Endothelial cell of umbilical vein (primary cell): ENCODE data around the gene RHOH. TPM values are rescaled to one million over a fixed set of nuclear protein-coding genes. Genes with fewer than 3 reads are reported as not detected.

ENCODE experiments used
- BruUV-seq: library from RNA; stranded (reverse); fragments of 400-500 nt; replicated peaks from 2 replicates; lab custom pipeline; 2021; lab: Mats Ljungman, UMichigan
- CTCF ChIA-PET: fragments of 300-600, 350-600 bp; sonication (Branson Sonifier 250); formaldehyde crosslinking; loops from one replicate; lab custom pipeline; 2021; ENCODE audit warnings: antibody characterized with exemption, inconsistent platforms; lab: Charles Lee
- POLR2A ChIA-PET: fragments of 300-600, 350-600 bp; sonication (Branson Sonifier 250); formaldehyde crosslinking; loops from one replicate; lab custom pipeline; 2021; ENCODE audit warnings: antibody characterized with exemption, inconsistent platforms; lab: Charles Lee
- DNase-seq: peaks from one replicate; pipeline ENCODE4 v3.0.0-alpha.2; 2011; ENCODE audit warnings: low read depth, low spot score
- FAIRE-seq: peaks from 2 replicates; lab custom pipeline; 2011; peaks lifted over from hg19 to GRCh38; lab: Jason Lieb, UNC
- H2AFZ ChIP-seq: 2 replicates; pipeline ENCODE4 v1.6.0; 2012; ENCODE audit warnings: low read depth, low read length, control low read depth, inconsistent platforms
- H3K27ac ChIP-seq: 2 replicates; pipeline ENCODE4 v1.5.1; 2011; ENCODE audit warnings: low read depth, mild to moderate bottlenecking, control low read depth, low read length, moderate library complexity; ENCODE audit not compliant: insufficient read depth
- H3K27me3 ChIP-seq, 2 experiments: 2 replicates each; pipeline versions ENCODE4 v1.6.0 to v1.6.1; 2011; ENCODE audit warnings: low read length in 2 of 2, mixed read lengths in 1 of 2; ENCODE audit not compliant: control insufficient read depth in 2 of 2, insufficient read depth in 2 of 2
- H3K36me3 ChIP-seq, 2 experiments: 2 replicates in 1 of 2; 3 replicates in 1 of 2; pipeline ENCODE4 v1.5.1; 2011; ENCODE audit warnings: low read length in 2 of 2, mild to moderate bottlenecking in 1 of 2, moderate library complexity in 1 of 2; ENCODE audit not compliant: control insufficient read depth in 2 of 2, insufficient read depth in 2 of 2; ENCODE audit errors: extremely low read depth in 1 of 2
- H3K4me1 ChIP-seq: 3 replicates; pipeline ENCODE4 v1.5.1; 2011; ENCODE audit warnings: mild to moderate bottlenecking, low read length; ENCODE audit not compliant: control insufficient read depth, insufficient read depth; ENCODE audit errors: extremely low read depth
- H3K4me2 ChIP-seq: 2 replicates; pipeline ENCODE4 v1.6.1; 2011; ENCODE audit warnings: low read length, control low read depth, mixed read lengths; ENCODE audit not compliant: insufficient read depth
- H3K4me3 ChIP-seq, 3 experiments: fragments of 200-600 bp in 1 of 3; sonication (generic), shearing (Covaris generic) in 1 of 3; replicated peaks in 1 of 3; 2 replicates each; pipeline ENCODE4 v1.5.1; 2011 to 2016; ENCODE audit warnings: control low read depth in 3 of 3, low read length in 3 of 3, mild to moderate bottlenecking in 2 of 3, inconsistent platforms in 1 of 3, low read depth in 1 of 3, moderate library complexity in 1 of 3; ENCODE audit not compliant: insufficient read depth in 1 of 3
- H3K79me2 ChIP-seq: 2 replicates; pipeline ENCODE4 v1.6.0; 2012; ENCODE audit warnings: low read length, inconsistent platforms; ENCODE audit not compliant: control insufficient read depth, insufficient read depth
- H3K9ac ChIP-seq: replicated peaks from 2 replicates; pipeline ENCODE3; 2011; ENCODE audit warnings: low read length, control low read depth; ENCODE audit not compliant: insufficient read depth; ENCODE audit errors: extremely low read depth
- H3K9me1 ChIP-seq: replicated peaks from 3 replicates; pipeline ENCODE4 v1.6.0; 2011; ENCODE audit warnings: mild to moderate bottlenecking, low read length; ENCODE audit not compliant: control insufficient read depth, insufficient read depth; ENCODE audit errors: extremely low read depth
- H3K9me3 ChIP-seq: replicated peaks from 2 replicates; pipeline ENCODE4 v1.5.1; 2012; ENCODE audit warnings: low read length, inconsistent platforms; ENCODE audit not compliant: control insufficient read depth, insufficient read depth
- H4K20me1 ChIP-seq: replicated peaks from 2 replicates; pipeline ENCODE3; 2011; ENCODE audit warnings: mild to moderate bottlenecking, low read length; ENCODE audit not compliant: control insufficient read depth, insufficient read depth; ENCODE audit errors: extremely low read depth
- CTCF ChIP-seq, 2 donors: IDR thresholded peaks; 1 replicate in 1 of 2; 2 replicates in 1 of 2; pipeline ENCODE4 v1.5.1; 2011; ENCODE audit warnings: low read length in 2 of 2, mild to moderate bottlenecking in 2 of 2, moderate library complexity in 2 of 2, control low read depth in 1 of 2, inconsistent platforms in 1 of 2, low read depth in 1 of 2; ENCODE audit not compliant: insufficient read depth in 1 of 2; ENCODE audit errors: extremely low read depth in 1 of 2
- FOS ChIP-seq: IDR thresholded peaks from 2 replicates; pipeline ENCODE4 v1.6.1; 2011; ENCODE audit warnings: mild to moderate bottlenecking, low read length, moderate library complexity, borderline replicate concordance; ENCODE audit not compliant: insufficient read depth
- GATA2 ChIP-seq: IDR thresholded peaks from 2 replicates; pipeline ENCODE4 v1.7.0; 2011; ENCODE audit warnings: low read depth, mild to moderate bottlenecking, moderate library complexity, mixed read lengths, low read length; ENCODE audit not compliant: insufficient read length, insufficient read depth
- JUN ChIP-seq: IDR thresholded peaks from 2 replicates; pipeline ENCODE4 v1.6.1; 2011; ENCODE audit warnings: borderline replicate concordance, low read depth; ENCODE audit not compliant: insufficient read length, insufficient read depth
- MAX ChIP-seq: IDR thresholded peaks from 2 replicates; pipeline ENCODE4 v1.6.1; 2011; ENCODE audit not compliant: insufficient read depth, insufficient read length
- MYC ChIP-seq: IDR thresholded peaks from one replicate; pipeline ENCODE4 v1.6.1; 2011; ENCODE audit warnings: mild to moderate bottlenecking, low read depth, low read length
- POLR2A ChIP-seq: IDR thresholded peaks from 2 replicates; pipeline ENCODE4 v1.6.1; 2012; ENCODE audit warnings: low read depth, mild to moderate bottlenecking, control low read depth, low read length
- dilution Hi-C: fragments of 300-500 bp; cut with MboI; formaldehyde crosslinking; loops from one replicate; pipeline ENCODE4 v1.15.0; 2019; ENCODE audit warnings: low sequenced_read_pairs; ENCODE audit not compliant: extremely low pct_ligation_motif_present
- intact Hi-C: fragments of 100-400 bp; cut with micrococcal nuclease; formaldehyde crosslinking; loops from one replicate; pipeline ENCODE4 v1.10.0; 2022
- polyA plus RNA-seq, 4 experiments: library from polyadenylated mRNA; depleted of rRNA in 3 of 4; stranded (reverse) in 3 of 4; unstranded in 1 of 4; fragments of >200 nt; gene quantifications; 2 replicates each; pipeline versions ENCODE4 v1.2.1 to v1.2.3, GENCODE V29; 2011 to 2012; ENCODE audit warnings: missing spikeins in 1 of 4
- total RNA-seq: library from RNA; stranded (reverse); gene quantifications from 2 replicates; pipeline ENCODE4 v1.2.3, GENCODE V29; 2021

RHOH gene
- total and polyA plus RNA-seq, 2 donors (not counting 3 experiments of a cell fraction or from before 2014, with no cell fraction given): not detected

GRCh38 chr4:40255393-40256281 lies 58.8 kb downstream of the RHOH start:
- POLR2A ChIA-PET: no interaction called here
- dilution Hi-C loops (no loop called here), intact Hi-C loops (loop anchor here (2.0 kb wide), 3 partner anchors 53 to 75 kb away; no protein-coding TSS in a partner anchor)
- Histone ChIP-seq H3K4me2 (peak overlapping the region; percentile 21), H3K9ac (peak overlapping the region; percentile 40), H3K4me1 (peaks cover 29% of the 10 kb centered on the region), H3K9me1 (no peaks in the 10 kb centered on the region), H3K36me3 (no peaks in the 10 kb centered on the region), H2AFZ (peak overlapping the region; percentile 9), H3K4me3 (peak overlapping the region in 1 of 3 experiments; percentile 9), H3K27ac (peak overlapping the region; percentile 67), H3K79me2 (no peaks in the 10 kb centered on the region), H4K20me1 (no peaks in the 10 kb centered on the region), H3K27me3 (no peaks in the 10 kb centered on the region), H3K9me3 (no peaks in the 10 kb centered on the region)
- CTCF ChIA-PET: interaction anchor here (1.1 to 2.7 kb wide), 4 partner anchors 52 to 69 kb away, joined by 3 to 17 read pairs (median 6); no protein-coding TSS in a partner anchor
- DNase-seq (peak; percentile 96), FAIRE-seq (peak; percentile 89)
- TF ChIP-seq GATA2 (peak; percentile 92), MYC (no peak), POLR2A (no peak), MAX (no peak), CTCF (IDR thresholded peaks at IDR 0.05; ENCODE audit: extremely low read depth in 1 of 2, insufficient read depth in 1 of 2, low read depth in 1 of 2, low read length in 2 of 2) (no peak), FOS (peak; percentile 97), JUN (peak; percentile 97)
- BruUV-seq: TSS peak; percentile 44
